ENCODE measurements around the gene MARF1. TPM values are rescaled to one million over a fixed set of nuclear protein-coding genes. Genes with fewer than 3 reads are reported as not detected.

The MARF1 gene
- polyA plus RNA-seq, 1 donor (not counting 4 experiments of a cell fraction or from before 2014, with no cell fraction given) = 12.5 TPM

DNA sequence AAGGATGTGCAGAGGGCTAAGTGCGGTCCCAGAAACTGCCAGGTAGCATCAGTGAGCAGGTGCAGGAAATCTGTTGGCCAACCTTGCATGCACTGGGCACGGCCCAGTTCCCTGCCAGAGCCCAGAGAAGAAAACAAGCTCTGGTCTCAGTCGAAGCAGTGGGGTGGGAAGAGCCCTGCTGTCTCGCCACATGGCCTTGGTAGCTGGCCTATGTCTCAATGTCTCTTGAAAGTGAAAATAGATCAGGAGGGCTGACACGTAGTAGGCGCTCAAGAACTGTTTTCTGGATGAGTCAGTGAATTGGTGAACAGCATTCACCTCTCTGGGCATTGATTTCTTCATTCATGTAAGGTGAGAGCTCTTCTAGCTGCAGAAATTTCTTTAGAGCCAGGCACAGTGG lies 90.4 kb downstream of the MARF1 start:
- no peak overlapping the region for H3K4me3 ChIP-seq (ENCODE audit: control insufficient read depth in 2 of 3, extremely low read depth in 1 of 3, insufficient read depth in 2 of 3, low read depth in 1 of 3, low read length in 3 of 3)
- H3K4me1 ChIP-seq (ENCODE audit: control insufficient read depth, extremely low read depth, insufficient read depth, low read length) = no peaks in the 10 kb centered on the region
- H4K20me1 ChIP-seq (ENCODE audit: control insufficient read depth, extremely low read depth, insufficient read depth, low read length) = no peaks in the 10 kb centered on the region
- no peak overlapping the region for H2AFZ ChIP-seq (ENCODE audit: control insufficient read depth, low read length)
- no peaks in the 10 kb centered on the region for H3K27me3 ChIP-seq (ENCODE audit: control insufficient read depth, extremely low read depth, insufficient read depth, low read length)
- H3K27ac ChIP-seq (ENCODE audit: control insufficient read depth, insufficient read depth, low read length) = no peak overlapping the region
- DNase-seq (ENCODE audit: low read depth, low spot score) = no peak
- dilution Hi-C loops (cut with MboI; ENCODE audit: extremely low pct_ligation_motif_present, low sequenced_read_pairs) = no loop called here
- no peak overlapping the region for H3K9ac ChIP-seq (ENCODE audit: control insufficient read depth, extremely low read depth, insufficient read depth, low read length)
- H3K79me2 ChIP-seq (ENCODE audit: control insufficient read depth, insufficient read depth, low read length) = no peaks in the 10 kb centered on the region
- no peak overlapping the region for H3K4me2 ChIP-seq (ENCODE audit: control insufficient read depth, extremely low read depth, insufficient read depth, low read depth, low read length)
- no peak for FAIRE-seq
- H3K9me3 ChIP-seq (ENCODE audit: control insufficient read depth, low read depth, low read length) = no peaks in the 10 kb centered on the region
- TF ChIP-seq, protein P1, sequence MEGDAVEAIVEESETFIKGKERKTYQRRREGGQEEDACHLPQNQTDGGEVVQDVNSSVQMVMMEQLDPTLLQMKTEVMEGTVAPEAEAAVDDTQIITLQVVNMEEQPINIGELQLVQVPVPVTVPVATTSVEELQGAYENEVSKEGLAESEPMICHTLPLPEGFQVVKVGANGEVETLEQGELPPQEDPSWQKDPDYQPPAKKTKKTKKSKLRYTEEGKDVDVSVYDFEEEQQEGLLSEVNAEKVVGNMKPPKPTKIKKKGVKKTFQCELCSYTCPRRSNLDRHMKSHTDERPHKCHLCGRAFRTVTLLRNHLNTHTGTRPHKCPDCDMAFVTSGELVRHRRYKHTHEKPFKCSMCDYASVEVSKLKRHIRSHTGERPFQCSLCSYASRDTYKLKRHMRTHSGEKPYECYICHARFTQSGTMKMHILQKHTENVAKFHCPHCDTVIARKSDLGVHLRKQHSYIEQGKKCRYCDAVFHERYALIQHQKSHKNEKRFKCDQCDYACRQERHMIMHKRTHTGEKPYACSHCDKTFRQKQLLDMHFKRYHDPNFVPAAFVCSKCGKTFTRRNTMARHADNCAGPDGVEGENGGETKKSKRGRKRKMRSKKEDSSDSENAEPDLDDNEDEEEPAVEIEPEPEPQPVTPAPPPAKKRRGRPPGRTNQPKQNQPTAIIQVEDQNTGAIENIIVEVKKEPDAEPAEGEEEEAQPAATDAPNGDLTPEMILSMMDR (optimal IDR thresholded peaks at IDR 0.05 in 1 of 3, IDR thresholded peaks at IDR 0.05 in 1 of 3, conservative IDR thresholded peaks at IDR 0.05 in 1 of 3; ENCODE audit: extremely low read depth in 1 of 3, insufficient read depth in 2 of 3, low read length in 3 of 3) = no peak
- no peak for TF ChIP-seq EZH2 (IDR thresholded peaks at IDR 0.05; ENCODE audit: low read length)
- H3K9me1 ChIP-seq (ENCODE audit: control insufficient read depth, extremely low read depth, insufficient read depth, low read length) = no peaks in the 10 kb centered on the region
- no peaks in the 10 kb centered on the region for H3K36me3 ChIP-seq (ENCODE audit: control insufficient read depth in 2 of 2, extremely low read depth in 1 of 2, insufficient read depth in 2 of 2, low read length in 2 of 2)

DNA sequence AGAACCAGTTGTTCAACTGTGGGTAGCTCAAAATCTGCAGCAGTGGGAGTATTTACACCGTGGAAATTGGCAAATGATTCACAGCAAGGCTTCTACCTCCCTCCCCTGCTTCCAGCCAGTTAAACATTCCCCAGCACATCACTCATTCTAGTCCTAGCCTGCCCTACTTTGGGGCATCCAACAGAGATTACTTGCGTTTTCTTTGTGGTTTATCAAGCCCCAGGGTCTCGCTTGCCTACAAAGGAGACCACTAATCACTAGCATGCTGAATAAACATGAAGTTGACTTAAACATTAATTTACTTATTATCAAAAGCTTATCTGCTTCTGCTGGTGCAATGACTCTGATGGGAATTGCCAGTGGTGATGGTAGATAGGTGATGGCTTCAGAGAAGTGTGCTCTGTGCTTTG lies 94.5 kb downstream of the MARF1 start:
- no peak for DNase-seq (ENCODE audit: low read depth, low spot score)
- no peak for FAIRE-seq
- Histone ChIP-seq H3K36me3 (ENCODE audit: control insufficient read depth in 2 of 2, extremely low read depth in 1 of 2, insufficient read depth in 2 of 2, low read length in 2 of 2) (no peaks in the 10 kb centered on the region), H4K20me1 (ENCODE audit: control insufficient read depth, extremely low read depth, insufficient read depth, low read length) (no peaks in the 10 kb centered on the region), H2AFZ (ENCODE audit: control insufficient read depth, low read length) (no peak overlapping the region), H3K4me3 (ENCODE audit: control insufficient read depth in 2 of 3, extremely low read depth in 1 of 3, insufficient read depth in 2 of 3, low read depth in 1 of 3, low read length in 3 of 3) (no peak overlapping the region), H3K27ac (ENCODE audit: control insufficient read depth, insufficient read depth, low read length) (no peak overlapping the region), H3K27me3 (ENCODE audit: control insufficient read depth, extremely low read depth, insufficient read depth, low read length) (no peaks in the 10 kb centered on the region), H3K4me2 (ENCODE audit: control insufficient read depth, extremely low read depth, insufficient read depth, low read depth, low read length) (no peak overlapping the region), H3K9ac (ENCODE audit: control insufficient read depth, extremely low read depth, insufficient read depth, low read length) (no peak overlapping the region), H3K9me1 (ENCODE audit: control insufficient read depth, extremely low read depth, insufficient read depth, low read length) (no peaks in the 10 kb centered on the region), H3K79me2 (ENCODE audit: control insufficient read depth, insufficient read depth, low read length) (no peaks in the 10 kb centered on the region), H3K9me3 (ENCODE audit: control insufficient read depth, low read depth, low read length) (no peaks in the 10 kb centered on the region), H3K4me1 (ENCODE audit: control insufficient read depth, extremely low read depth, insufficient read depth, low read length) (peaks cover 3% of the 10 kb centered on the region)
- TF ChIP-seq, protein P1 (optimal IDR thresholded peaks at IDR 0.05 in 1 of 3, IDR thresholded peaks at IDR 0.05 in 1 of 3, conservative IDR thresholded peaks at IDR 0.05 in 1 of 3; ENCODE audit: extremely low read depth in 1 of 3, insufficient read depth in 2 of 3, low read length in 3 of 3) = no peak
- no peak for TF ChIP-seq EZH2 (IDR thresholded peaks at IDR 0.05; ENCODE audit: low read length)
- dilution Hi-C loops (cut with MboI; ENCODE audit: extremely low pct_ligation_motif_present, low sequenced_read_pairs) = no loop called here
